ENCODE results near the gene PIM3.
A peak's percentile ranks its signal among the peaks of the same experiment; 100 is the strongest.

Gene PIM3

DNA sequence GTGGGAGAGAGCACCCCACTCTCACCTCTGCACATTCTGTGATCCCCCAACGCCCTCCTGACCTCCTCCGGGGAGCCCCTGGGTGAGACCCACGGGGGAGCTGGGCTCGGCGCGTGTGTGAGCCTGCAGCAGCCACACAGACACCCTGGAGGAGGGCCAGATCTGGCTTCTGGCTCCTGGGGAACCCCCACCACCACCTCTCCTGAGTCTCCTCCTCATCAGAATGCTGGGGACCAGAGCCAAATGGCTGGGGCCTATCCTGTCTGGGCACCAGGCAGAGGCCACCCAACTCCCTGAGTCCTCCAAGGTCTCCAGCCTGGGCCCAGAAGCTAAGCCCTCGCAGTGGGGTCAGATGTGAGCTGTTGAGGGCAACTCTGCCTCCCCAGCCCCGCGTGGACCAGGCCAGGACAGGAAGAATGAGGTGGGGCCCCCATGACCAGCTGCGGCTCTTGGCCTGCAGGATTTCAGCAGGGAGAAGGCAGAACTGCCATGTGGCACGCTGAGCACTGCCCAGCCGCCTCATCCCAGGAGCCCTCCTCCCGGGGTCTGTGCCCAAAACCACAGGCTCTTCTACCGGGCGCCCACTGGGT is 5.5 kb upstream of the PIM3 start:
- H3K9ac ChIP-seq (ENCODE audit: low read depth, low read length): no peak overlapping the region

GRCh38 chr22:49955581-49956417 is 4.8 kb upstream of the PIM3 start:
- H3K4me3 ChIP-seq (ENCODE audit: low read length): no peak overlapping the region
- H3K9me3 ChIP-seq (ENCODE audit: insufficient read depth, low read depth, low read length): no peaks in the 10 kb centered on the region
- H3K4me1 ChIP-seq (ENCODE audit: insufficient read depth, low read length): no peaks in the 10 kb centered on the region
- no peak overlapping the region for H3K9ac ChIP-seq (ENCODE audit: low read depth, low read length)
- no peaks in the 10 kb centered on the region for H3K36me3 ChIP-seq (ENCODE audit: insufficient read depth, low read depth, low read length)
- H3K27me3 ChIP-seq (ENCODE audit: insufficient read depth, low read length): peaks cover 10% of the 10 kb centered on the region; the same call in 1 of the 2 replicates
- H3K27ac ChIP-seq (ENCODE audit: low read length): no peak overlapping the region

More for the DNA sequence above, 5.5 kb upstream of the PIM3 start:
- H3K36me3 ChIP-seq (ENCODE audit: insufficient read depth, low read depth, low read length): no peaks in the 10 kb centered on the region
- H3K27me3 ChIP-seq (ENCODE audit: insufficient read depth, low read length): peaks cover 10% of the 10 kb centered on the region; the same call in 1 of the 2 replicates
- H3K4me3 ChIP-seq (ENCODE audit: low read length): no peak overlapping the region
- H3K9me3 ChIP-seq (ENCODE audit: insufficient read depth, low read depth, low read length): no peaks in the 10 kb centered on the region
- no peaks in the 10 kb centered on the region for H3K4me1 ChIP-seq (ENCODE audit: insufficient read depth, low read length)
- no peak overlapping the region for H3K27ac ChIP-seq (ENCODE audit: low read length)

DNA sequence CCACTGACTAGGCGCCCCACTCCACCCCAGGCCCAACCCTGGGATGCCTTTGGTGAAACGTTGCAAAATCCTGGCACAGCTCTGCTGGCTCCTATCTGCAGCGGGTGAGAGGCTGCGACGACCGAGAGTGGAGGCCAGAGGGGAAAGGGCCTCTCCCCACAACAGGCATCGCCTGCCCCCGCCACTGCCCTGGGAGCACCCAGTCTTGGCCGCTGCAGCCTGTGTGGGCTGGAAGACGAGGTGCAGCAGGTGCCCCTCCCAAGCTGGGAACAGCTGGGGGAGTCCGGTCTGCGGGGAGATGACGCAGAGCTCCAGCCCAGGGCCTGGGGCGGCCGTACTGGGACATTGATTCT is 4.2 kb upstream of the PIM3 start:
- no peaks in the 10 kb centered on the region for H3K9me3 ChIP-seq (ENCODE audit: insufficient read depth, low read depth, low read length)
- peaks cover 11% of the 10 kb centered on the region; the same call in 1 of the 2 replicates for H3K27me3 ChIP-seq (ENCODE audit: insufficient read depth, low read length)
- H3K9ac ChIP-seq (ENCODE audit: low read depth, low read length): no peak overlapping the region
- no peak overlapping the region for H3K4me3 ChIP-seq (ENCODE audit: low read length)
- no peaks in the 10 kb centered on the region for H3K36me3 ChIP-seq (ENCODE audit: insufficient read depth, low read depth, low read length)
- no peak overlapping the region for H3K27ac ChIP-seq (ENCODE audit: low read length)
- no peaks in the 10 kb centered on the region for H3K4me1 ChIP-seq (ENCODE audit: insufficient read depth, low read length)

GRCh38 chr22:49956914-49957825 is 3.4 kb upstream of the PIM3 start:
- no peak overlapping the region for H3K27ac ChIP-seq (ENCODE audit: low read length)
- H3K9ac ChIP-seq (ENCODE audit: low read depth, low read length): no peak overlapping the region
- no peaks in the 10 kb centered on the region for H3K36me3 ChIP-seq (ENCODE audit: insufficient read depth, low read depth, low read length)
- H3K4me3 ChIP-seq (ENCODE audit: low read length): no peak overlapping the region
- no peaks in the 10 kb centered on the region for H3K4me1 ChIP-seq (ENCODE audit: insufficient read depth, low read length)
- peaks cover 17% of the 10 kb centered on the region; the same call in 1 of the 2 replicates for H3K27me3 ChIP-seq (ENCODE audit: insufficient read depth, low read length)
- no peaks in the 10 kb centered on the region for H3K9me3 ChIP-seq (ENCODE audit: insufficient read depth, low read depth, low read length)

GRCh38 chr22:49957826-49958365 is 2.7 kb upstream of the PIM3 start:
- Histone ChIP-seq H3K36me3 (ENCODE audit: insufficient read depth, low read depth, low read length) (peaks cover 5% of the 10 kb centered on the region; the same call in 1 of the 2 replicates), H3K27ac (ENCODE audit: low read length) (no peak overlapping the region), H3K9ac (ENCODE audit: low read depth, low read length) (no peak overlapping the region), H3K4me3 (ENCODE audit: low read length) (no peak overlapping the region), H3K9me3 (ENCODE audit: insufficient read depth, low read depth, low read length) (no peaks in the 10 kb centered on the region), H3K27me3 (ENCODE audit: insufficient read depth, low read length) (peaks cover 17% of the 10 kb centered on the region; the same call in 1 of the 2 replicates), H3K4me1 (ENCODE audit: insufficient read depth, low read length) (no peaks in the 10 kb centered on the region; the same call in 1 of the 2 replicates)

- Histone ChIP-seq H3K36me3 (ENCODE audit: insufficient read depth, low read depth, low read length) (peaks cover 11% of the 10 kb centered on the region; the same call in 1 of the 2 replicates), H3K4me3 (ENCODE audit: low read length) (no peak overlapping the region), H3K9ac (ENCODE audit: low read depth, low read length) (no peak overlapping the region), H3K27ac (ENCODE audit: low read length) (no peak overlapping the region), H3K27me3 (ENCODE audit: insufficient read depth, low read length) (peaks cover 17% of the 10 kb centered on the region; the same call in 1 of the 2 replicates), H3K4me1 (ENCODE audit: insufficient read depth, low read length) (no peaks in the 10 kb centered on the region; the same call in 1 of the 2 replicates), H3K9me3 (ENCODE audit: insufficient read depth, low read depth, low read length) (no peaks in the 10 kb centered on the region)
These were observed 2.1 kb upstream of the PIM3 start for GRCh38 chr22:49958366-49958921.

GRCh38 chr22:49958931-49959781 is 1.4 kb upstream of the PIM3 start:
- Histone ChIP-seq H3K9ac (ENCODE audit: low read depth, low read length) (no peak overlapping the region), H3K27ac (ENCODE audit: low read length) (no peak overlapping the region)

DNA sequence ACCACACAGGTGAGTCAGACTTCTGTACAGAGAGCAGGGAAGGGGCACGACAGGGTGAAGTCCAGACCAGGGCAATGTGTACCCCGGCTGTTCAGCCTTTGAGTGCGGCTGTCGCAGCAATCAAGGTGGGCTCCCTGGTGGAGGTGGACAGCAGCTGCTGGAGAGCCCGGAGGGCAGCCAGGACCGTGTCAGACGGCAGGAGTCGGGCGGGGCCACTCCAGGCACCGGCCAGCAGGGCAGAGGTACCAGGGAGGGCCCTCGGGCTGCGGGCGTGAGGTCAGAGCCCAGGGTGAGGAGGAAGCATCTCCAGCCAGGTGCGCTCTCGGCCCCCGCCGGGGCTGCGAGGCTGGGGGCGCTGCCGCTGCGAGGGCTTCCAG is 802 bp upstream of the PIM3 start:
- H3K9ac ChIP-seq (ENCODE audit: low read depth, low read length): peak overlapping the region; percentile 59; the same call in 1 of the 2 replicates
- peaks cover 18% of the 10 kb centered on the region; the same call in 1 of the 2 replicates for H3K36me3 ChIP-seq (ENCODE audit: insufficient read depth, low read depth, low read length)
- H3K27ac ChIP-seq (ENCODE audit: low read length): no peak overlapping the region
- H3K9me3 ChIP-seq (ENCODE audit: insufficient read depth, low read depth, low read length): no peaks in the 10 kb centered on the region
- H3K27me3 ChIP-seq (ENCODE audit: insufficient read depth, low read length): peaks cover 17% of the 10 kb centered on the region; the same call in 1 of the 2 replicates
- peak overlapping the region; percentile 68 for H3K4me3 ChIP-seq (ENCODE audit: low read length)
- no peaks in the 10 kb centered on the region; the same call in 1 of the 2 replicates for H3K4me1 ChIP-seq (ENCODE audit: insufficient read depth, low read length)

More at GRCh38 chr22:49958931-49959781, 1.4 kb upstream of the PIM3 start:
- Histone ChIP-seq H3K4me1 (ENCODE audit: insufficient read depth, low read length) (no peaks in the 10 kb centered on the region; the same call in 1 of the 2 replicates), H3K4me3 (ENCODE audit: low read length) (peak overlapping the region; percentile 68; the same call in 1 of the 2 replicates), H3K36me3 (ENCODE audit: insufficient read depth, low read depth, low read length) (peaks cover 18% of the 10 kb centered on the region; the same call in 1 of the 2 replicates), H3K9me3 (ENCODE audit: insufficient read depth, low read depth, low read length) (no peaks in the 10 kb centered on the region), H3K27me3 (ENCODE audit: insufficient read depth, low read length) (peaks cover 17% of the 10 kb centered on the region; the same call in 1 of the 2 replicates)

- peaks cover 18% of the 10 kb centered on the region; the same call in 1 of the 2 replicates for H3K36me3 ChIP-seq (ENCODE audit: insufficient read depth, low read depth, low read length)
- H3K4me3 ChIP-seq (ENCODE audit: low read length): peak overlapping the region; percentile 78
- no peaks in the 10 kb centered on the region; the same call in 1 of the 2 replicates for H3K4me1 ChIP-seq (ENCODE audit: insufficient read depth, low read length)
- H3K9me3 ChIP-seq (ENCODE audit: insufficient read depth, low read depth, low read length): no peaks in the 10 kb centered on the region
- peaks cover 17% of the 10 kb centered on the region; the same call in 1 of the 2 replicates for H3K27me3 ChIP-seq (ENCODE audit: insufficient read depth, low read length)
- H3K9ac ChIP-seq (ENCODE audit: low read depth, low read length): peak overlapping the region; percentile 45; the same call in 1 of the 2 replicates
- H3K27ac ChIP-seq (ENCODE audit: low read length): no peak overlapping the region
These were observed 531 bp downstream of the PIM3 start for GRCh38 chr22:49961005-49961600.

GRCh38 chr22:49961601-49962011 is 1.0 kb downstream of the PIM3 start:
- H3K27ac ChIP-seq (ENCODE audit: low read length): no peak overlapping the region
- peak overlapping the region; percentile 45; the same call in 1 of the 2 replicates for H3K9ac ChIP-seq (ENCODE audit: low read depth, low read length)
- no peaks in the 10 kb centered on the region; the same call in 1 of the 2 replicates for H3K4me1 ChIP-seq (ENCODE audit: insufficient read depth, low read length)
- H3K36me3 ChIP-seq (ENCODE audit: insufficient read depth, low read depth, low read length): peaks cover 18% of the 10 kb centered on the region; the same call in 1 of the 2 replicates
- peak overlapping the region; percentile 78 for H3K4me3 ChIP-seq (ENCODE audit: low read length)
- H3K27me3 ChIP-seq (ENCODE audit: insufficient read depth, low read length): peaks cover 17% of the 10 kb centered on the region; the same call in 1 of the 2 replicates
- H3K9me3 ChIP-seq (ENCODE audit: insufficient read depth, low read depth, low read length): no peaks in the 10 kb centered on the region
